MCF 10A (cell line): ENCODE data around the gene CLSTN2. TPM values are rescaled to one million over a fixed set of nuclear protein-coding genes. Genes with fewer than 3 reads are reported as not detected.

Source experiments
- BruUV-seq: library from RNA; stranded (reverse); fragments of 400-500 nt; replicated peaks from 2 replicates; lab custom pipeline; 2021; lab: Mats Ljungman, UMichigan
- CTCF ChIA-PET: fragments of 300-600 bp; sonication (Branson Sonifier 250); formaldehyde crosslinking; extraction: SDS; loops from one replicate; lab custom pipeline; 2021; ENCODE audit warnings: antibody characterized with exemption, inconsistent platforms; lab: Yijun Ruan, JAX
- POLR2A ChIA-PET: fragments of 300-600, 350-650 bp; sonication (Branson Sonifier 250); formaldehyde crosslinking; extraction: SDS; loops from one replicate; lab custom pipeline; 2020; ENCODE audit warnings: antibody characterized with exemption, inconsistent platforms; lab: Yijun Ruan, JAX
- DNase-seq: peaks from one replicate; pipeline ENCODE4 v3.0.0-alpha.2; 2018; ENCODE audit not compliant: unreplicated experiment
- H3K27ac Mint-ChIP-seq: one replicate; pipeline ENCODE4 v1.8.0; 2022; ENCODE audit warnings: mild to moderate bottlenecking, low read depth, mixed read lengths; ENCODE audit not compliant: unreplicated experiment
- H3K27me3 Mint-ChIP-seq: one replicate; pipeline ENCODE4 v1.8.0; 2022; ENCODE audit warnings: mixed read lengths; ENCODE audit not compliant: insufficient read depth, unreplicated experiment
- H3K36me3 Mint-ChIP-seq: one replicate; pipeline ENCODE4 v1.8.0; 2022; ENCODE audit warnings: mild to moderate bottlenecking, moderate library complexity, mixed read lengths; ENCODE audit not compliant: insufficient read depth, unreplicated experiment
- H3K4me1 Mint-ChIP-seq: one replicate; pipeline ENCODE4 v1.8.0; 2022; ENCODE audit warnings: mixed read lengths; ENCODE audit not compliant: insufficient read depth, unreplicated experiment
- H3K4me3 Mint-ChIP-seq: one replicate; pipeline ENCODE4 v1.8.0; 2022; ENCODE audit warnings: mild to moderate bottlenecking, moderate library complexity, mixed read lengths; ENCODE audit not compliant: unreplicated experiment
- H3K9me3 Mint-ChIP-seq: one replicate; pipeline ENCODE4 v1.8.0; 2022; ENCODE audit warnings: mixed read lengths; ENCODE audit not compliant: unreplicated experiment
- intact Hi-C: fragments of 100-400 bp; cut with micrococcal nuclease; formaldehyde crosslinking; loops from 2 replicates; pipeline ENCODE4 v1.14.1; 2022
- total RNA-seq: library from RNA; stranded (reverse); gene quantifications from 2 replicates; pipeline ENCODE4 v1.2.3, GENCODE V29; 2022
- TF ChIP-seq, protein P1 (sequence below): fragments of 200-600 bp; IDR thresholded peaks from one replicate; pipeline ENCODE4 v1.8.0; 2022; ENCODE audit warnings: antibody characterized with exemption, mild to moderate bottlenecking; ENCODE audit not compliant: unreplicated experiment

The CLSTN2 gene
- total RNA-seq, 1 experiment from 2014 or later, result not detected

GRCh38 chr3:140250010-140250855, 315.2 kb downstream of the CLSTN2 start:
- Mint-ChIP-seq H3K4me1 (no peaks in the 10 kb centered on the region), H3K36me3 (no peaks in the 10 kb centered on the region), H3K27ac (no peak overlapping the region), H3K4me3 (no peak overlapping the region), H3K27me3 (peaks cover 14% of the 10 kb centered on the region), H3K9me3 (peaks cover 6% of the 10 kb centered on the region)
- ChIA-PET POLR2A (no interaction called here), CTCF (interaction anchor here (0.7 kb wide), 1 partner anchor 26 kb away, joined by 3 read pairs; no protein-coding TSS in a partner anchor)
- intact Hi-C loops, result no loop called here
- TF ChIP-seq, protein P1, sequence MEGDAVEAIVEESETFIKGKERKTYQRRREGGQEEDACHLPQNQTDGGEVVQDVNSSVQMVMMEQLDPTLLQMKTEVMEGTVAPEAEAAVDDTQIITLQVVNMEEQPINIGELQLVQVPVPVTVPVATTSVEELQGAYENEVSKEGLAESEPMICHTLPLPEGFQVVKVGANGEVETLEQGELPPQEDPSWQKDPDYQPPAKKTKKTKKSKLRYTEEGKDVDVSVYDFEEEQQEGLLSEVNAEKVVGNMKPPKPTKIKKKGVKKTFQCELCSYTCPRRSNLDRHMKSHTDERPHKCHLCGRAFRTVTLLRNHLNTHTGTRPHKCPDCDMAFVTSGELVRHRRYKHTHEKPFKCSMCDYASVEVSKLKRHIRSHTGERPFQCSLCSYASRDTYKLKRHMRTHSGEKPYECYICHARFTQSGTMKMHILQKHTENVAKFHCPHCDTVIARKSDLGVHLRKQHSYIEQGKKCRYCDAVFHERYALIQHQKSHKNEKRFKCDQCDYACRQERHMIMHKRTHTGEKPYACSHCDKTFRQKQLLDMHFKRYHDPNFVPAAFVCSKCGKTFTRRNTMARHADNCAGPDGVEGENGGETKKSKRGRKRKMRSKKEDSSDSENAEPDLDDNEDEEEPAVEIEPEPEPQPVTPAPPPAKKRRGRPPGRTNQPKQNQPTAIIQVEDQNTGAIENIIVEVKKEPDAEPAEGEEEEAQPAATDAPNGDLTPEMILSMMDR, result no peak
- no peak for DNase-seq
- BruUV-seq, result no TSS peak

DNA sequence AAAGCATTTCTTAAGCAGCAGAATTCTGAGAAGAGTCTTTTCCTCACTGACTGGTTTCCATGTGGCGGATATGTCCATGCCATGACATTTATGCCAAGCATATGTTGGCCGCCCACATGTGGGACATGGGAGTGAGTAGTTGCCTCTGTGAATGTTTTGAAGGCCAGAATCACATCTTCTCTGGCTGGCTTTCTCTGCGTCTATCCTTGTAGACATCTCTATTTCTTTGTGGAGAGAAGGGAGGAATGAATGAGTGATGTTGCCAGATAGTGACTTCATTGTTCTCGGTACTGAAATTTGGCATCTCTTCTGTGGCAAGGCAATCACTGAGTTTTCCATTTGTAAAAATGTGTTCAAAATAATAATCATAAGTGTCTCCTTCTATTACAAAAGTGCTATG, 316.0 kb downstream of the CLSTN2 start:
- H3K9me3 Mint-ChIP-seq, result peaks cover 6% of the 10 kb centered on the region
- no peaks in the 10 kb centered on the region for H3K4me1 Mint-ChIP-seq
- peaks cover 14% of the 10 kb centered on the region for H3K27me3 Mint-ChIP-seq
- DNase-seq, result no peak
- H3K27ac Mint-ChIP-seq, result no peak overlapping the region
- no TSS peak for BruUV-seq
- intact Hi-C loops, result no loop called here
- no peak overlapping the region for H3K4me3 Mint-ChIP-seq
- TF ChIP-seq, protein P1, result no peak
- no peaks in the 10 kb centered on the region for H3K36me3 Mint-ChIP-seq
- ChIA-PET CTCF (interaction anchor here (0.6 kb wide), 1 partner anchor 135 kb away, joined by 3 read pairs; no protein-coding TSS in a partner anchor), POLR2A (no interaction called here)

DNA sequence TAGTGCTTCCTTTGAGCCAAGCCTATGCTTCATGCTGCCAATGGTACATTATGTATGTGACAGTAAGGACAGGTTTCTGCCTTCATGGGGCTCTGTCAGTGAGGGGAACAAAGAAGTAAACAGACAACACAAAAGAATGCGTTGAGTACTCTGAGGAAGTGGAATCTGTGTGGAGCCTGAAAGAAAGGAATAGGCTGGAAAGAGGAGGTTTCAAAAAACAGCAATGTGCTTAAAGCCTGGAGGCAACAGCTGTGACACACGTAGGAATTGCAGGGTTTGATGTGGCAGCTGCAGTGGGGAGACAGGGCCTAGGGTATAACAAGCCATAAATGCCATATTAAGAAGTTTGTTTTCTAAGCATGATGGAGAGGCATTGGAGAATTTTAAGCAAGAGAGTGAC, 316.7 kb downstream of the CLSTN2 start:
- Mint-ChIP-seq H3K36me3 (no peaks in the 10 kb centered on the region), H3K27ac (no peak overlapping the region), H3K9me3 (peaks cover 6% of the 10 kb centered on the region), H3K4me3 (no peak overlapping the region), H3K4me1 (no peaks in the 10 kb centered on the region), H3K27me3 (peaks cover 14% of the 10 kb centered on the region)
- intact Hi-C loops, result no loop called here
- no TSS peak for BruUV-seq
- CTCF ChIA-PET, result interaction anchor here (0.6 kb wide), 1 partner anchor 136 kb away, joined by 3 read pairs; no protein-coding TSS in a partner anchor
- no peak for DNase-seq
- TF ChIP-seq, protein P1, result no peak
- POLR2A ChIA-PET, result no interaction called here

- TF ChIP-seq, protein P1, result no peak
- CTCF ChIA-PET, result interaction anchor here (0.7 kb wide), 1 partner anchor 159 kb away, joined by 3 read pairs; no protein-coding TSS in a partner anchor
- DNase-seq, result no peak
- intact Hi-C loops, result no loop called here
- Mint-ChIP-seq H3K9me3 (peaks cover 6% of the 10 kb centered on the region), H3K27ac (no peak overlapping the region), H3K4me3 (no peak overlapping the region), H3K27me3 (peaks cover 15% of the 10 kb centered on the region), H3K4me1 (no peaks in the 10 kb centered on the region), H3K36me3 (no peaks in the 10 kb centered on the region)
- POLR2A ChIA-PET, result no interaction called here
- no TSS peak for BruUV-seq
Measured at GRCh38 chr3:140252812-140253656, 318.0 kb downstream of the CLSTN2 start.
